Choroid plexus epithelial cell (primary cell): Measurements from ENCODE around the gene CADPS.

ENCODE experiments used
- DNase-seq: peaks from one replicate; pipeline ENCODE4 v3.0.0-alpha.2; 2010; ENCODE audit warnings: low read depth
- H3K4me3 ChIP-seq: 2 replicates; pipeline ENCODE4 v1.5.1; 2011; ENCODE audit warnings: low read depth, mild to moderate bottlenecking, control low read depth, low read length, moderate library complexity
- TF ChIP-seq, protein P1 (sequence below): conservative IDR thresholded peaks from 2 replicates; pipeline ENCODE4 v1.5.1; 2011; ENCODE audit warnings: low read depth, mild to moderate bottlenecking, control low read depth, inconsistent platforms, low read length, moderate library complexity

The CADPS gene

DNA sequence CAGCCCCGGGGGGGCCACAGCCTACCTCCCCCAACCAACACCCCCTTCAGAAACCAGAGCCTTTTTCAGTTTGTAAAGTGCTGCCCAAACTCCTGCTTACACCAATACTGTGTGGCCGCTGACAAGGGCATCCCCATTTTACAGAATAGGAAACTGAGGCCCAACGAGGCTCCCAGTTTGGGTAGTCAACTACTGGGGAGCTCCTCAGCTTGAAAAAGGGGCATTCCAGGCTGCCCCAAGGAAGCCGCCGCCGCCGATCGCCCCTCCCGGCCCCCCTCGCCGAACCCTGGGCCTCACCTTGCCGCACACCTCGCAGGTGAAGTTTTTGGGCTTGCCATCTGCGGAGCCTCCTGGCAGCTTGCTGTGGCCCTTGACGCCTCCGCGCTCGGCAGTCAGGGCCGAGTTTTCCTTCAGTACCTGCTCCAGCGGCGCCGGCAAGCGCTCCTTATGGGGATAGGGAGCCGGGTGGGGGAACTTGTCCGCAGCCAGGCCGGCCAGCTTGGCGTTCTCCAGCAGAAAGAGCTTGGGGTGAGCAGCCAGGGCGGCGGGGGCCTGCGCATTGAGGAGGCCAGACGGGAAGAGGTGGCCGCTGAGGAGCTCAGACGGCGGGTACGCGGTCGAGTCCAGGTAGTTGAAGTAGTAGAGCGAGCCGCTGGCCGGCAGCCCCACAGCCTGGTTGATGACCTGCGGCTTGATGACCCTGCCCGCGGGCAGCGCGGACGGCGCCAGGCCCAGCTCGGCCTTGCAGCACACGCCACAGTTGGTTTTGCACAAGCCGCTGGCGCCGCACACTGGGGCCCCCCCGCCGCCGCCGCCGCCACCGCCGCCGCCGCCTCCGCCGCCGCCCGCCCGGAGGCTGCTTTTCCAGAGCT is 503.3 kb downstream of the CADPS start:
- no peak for DNase-seq
- TF ChIP-seq, protein P1, sequence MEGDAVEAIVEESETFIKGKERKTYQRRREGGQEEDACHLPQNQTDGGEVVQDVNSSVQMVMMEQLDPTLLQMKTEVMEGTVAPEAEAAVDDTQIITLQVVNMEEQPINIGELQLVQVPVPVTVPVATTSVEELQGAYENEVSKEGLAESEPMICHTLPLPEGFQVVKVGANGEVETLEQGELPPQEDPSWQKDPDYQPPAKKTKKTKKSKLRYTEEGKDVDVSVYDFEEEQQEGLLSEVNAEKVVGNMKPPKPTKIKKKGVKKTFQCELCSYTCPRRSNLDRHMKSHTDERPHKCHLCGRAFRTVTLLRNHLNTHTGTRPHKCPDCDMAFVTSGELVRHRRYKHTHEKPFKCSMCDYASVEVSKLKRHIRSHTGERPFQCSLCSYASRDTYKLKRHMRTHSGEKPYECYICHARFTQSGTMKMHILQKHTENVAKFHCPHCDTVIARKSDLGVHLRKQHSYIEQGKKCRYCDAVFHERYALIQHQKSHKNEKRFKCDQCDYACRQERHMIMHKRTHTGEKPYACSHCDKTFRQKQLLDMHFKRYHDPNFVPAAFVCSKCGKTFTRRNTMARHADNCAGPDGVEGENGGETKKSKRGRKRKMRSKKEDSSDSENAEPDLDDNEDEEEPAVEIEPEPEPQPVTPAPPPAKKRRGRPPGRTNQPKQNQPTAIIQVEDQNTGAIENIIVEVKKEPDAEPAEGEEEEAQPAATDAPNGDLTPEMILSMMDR = no peak
- no peak overlapping the region for H3K4me3 ChIP-seq

DNA sequence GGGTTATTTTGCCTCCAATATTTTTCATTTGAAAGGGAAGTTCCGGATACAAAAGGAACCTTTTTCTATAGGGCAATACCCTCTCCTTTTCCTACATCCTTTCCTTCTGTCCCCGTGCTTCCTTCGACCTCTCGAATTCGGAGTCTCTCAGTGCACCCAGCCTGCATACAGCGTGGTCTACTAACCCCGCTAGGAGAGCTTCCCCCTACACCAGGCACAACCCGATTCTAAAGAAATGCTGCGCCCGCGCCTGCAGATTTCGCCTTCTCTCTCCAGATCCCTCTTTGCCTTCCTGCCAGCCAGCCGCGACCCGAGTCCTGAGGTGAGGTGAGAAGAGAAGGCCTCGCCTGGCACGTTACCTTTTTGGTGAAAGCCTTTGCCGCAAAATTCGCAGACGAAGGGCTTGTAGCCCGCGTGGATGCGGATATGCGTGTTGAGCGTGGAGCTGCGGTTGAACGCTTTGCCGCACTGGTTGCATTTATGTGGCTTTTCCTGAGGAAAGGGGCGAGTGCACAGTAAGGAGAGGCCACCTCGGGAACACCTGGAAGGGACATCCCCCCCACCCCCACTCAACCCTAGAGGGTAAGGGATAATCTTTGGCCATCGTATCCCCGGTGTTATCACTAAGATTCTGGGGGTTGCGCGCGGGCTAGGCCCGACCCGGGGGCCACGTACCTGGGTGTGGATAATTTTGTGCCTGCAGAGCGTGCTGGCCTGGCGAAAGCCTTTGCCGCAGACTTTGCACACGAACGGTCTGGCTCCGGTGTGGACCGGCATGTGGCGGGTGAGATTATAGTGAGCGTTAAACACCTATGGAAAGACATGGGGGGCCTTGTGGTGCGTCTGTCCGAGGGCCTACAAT is 504.1 kb downstream of the CADPS start:
- TF ChIP-seq, protein P1 = no peak
- DNase-seq = no peak
- no peak overlapping the region for H3K4me3 ChIP-seq

DNA sequence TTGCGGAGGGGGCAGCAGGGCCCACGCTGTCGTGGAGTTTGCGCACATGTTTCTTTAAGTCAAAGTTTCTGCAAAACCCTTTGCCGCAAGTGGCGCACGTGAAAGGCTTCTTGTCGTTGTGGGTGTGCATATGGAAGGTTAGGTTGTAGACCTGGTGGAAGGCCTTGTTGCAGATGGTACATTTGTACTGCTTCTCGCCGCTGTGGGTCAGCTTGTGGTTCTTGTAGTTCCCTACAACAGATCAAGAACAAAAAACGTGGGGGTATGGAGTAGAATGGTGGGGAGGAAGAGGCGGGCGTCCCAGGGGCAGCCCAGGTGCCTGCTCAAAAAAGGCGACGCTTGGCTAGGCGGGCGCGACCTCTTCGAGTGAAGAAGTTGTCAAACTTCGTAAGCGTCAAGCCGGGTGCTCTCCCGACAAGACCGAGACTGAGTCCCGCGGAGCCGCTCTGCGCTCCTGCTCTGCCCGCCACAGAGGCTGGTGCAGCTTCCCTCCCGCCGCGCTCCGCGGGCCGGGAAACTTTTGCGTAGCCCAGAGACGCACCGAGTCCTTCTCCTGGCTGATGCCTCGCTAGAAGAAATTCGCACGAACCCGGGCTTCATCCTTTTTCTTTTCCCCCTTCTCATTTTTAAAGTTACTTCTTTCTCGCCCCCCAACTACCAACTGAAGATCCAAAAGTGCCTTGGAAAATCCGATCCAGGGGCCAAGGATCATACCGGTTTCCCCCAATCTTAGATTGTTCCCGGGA is 504.9 kb downstream of the CADPS start:
- DNase-seq = no peak
- TF ChIP-seq, protein P1 = no peak
- H3K4me3 ChIP-seq = no peak overlapping the region

DNA sequence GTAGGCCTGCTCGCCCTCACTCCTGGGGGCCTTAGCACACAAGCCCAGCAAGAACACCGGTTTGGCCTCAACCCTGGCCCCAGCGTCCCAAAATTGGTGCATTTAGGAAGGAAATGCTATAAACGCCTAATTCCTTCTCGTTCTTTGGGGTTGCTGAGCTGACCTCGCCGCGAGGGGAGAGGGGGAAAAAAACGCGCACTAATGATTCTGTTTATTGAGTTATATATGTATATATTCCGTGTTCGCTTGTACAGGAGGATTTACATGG is 505.8 kb downstream of the CADPS start:
- no peak overlapping the region for H3K4me3 ChIP-seq

DNA sequence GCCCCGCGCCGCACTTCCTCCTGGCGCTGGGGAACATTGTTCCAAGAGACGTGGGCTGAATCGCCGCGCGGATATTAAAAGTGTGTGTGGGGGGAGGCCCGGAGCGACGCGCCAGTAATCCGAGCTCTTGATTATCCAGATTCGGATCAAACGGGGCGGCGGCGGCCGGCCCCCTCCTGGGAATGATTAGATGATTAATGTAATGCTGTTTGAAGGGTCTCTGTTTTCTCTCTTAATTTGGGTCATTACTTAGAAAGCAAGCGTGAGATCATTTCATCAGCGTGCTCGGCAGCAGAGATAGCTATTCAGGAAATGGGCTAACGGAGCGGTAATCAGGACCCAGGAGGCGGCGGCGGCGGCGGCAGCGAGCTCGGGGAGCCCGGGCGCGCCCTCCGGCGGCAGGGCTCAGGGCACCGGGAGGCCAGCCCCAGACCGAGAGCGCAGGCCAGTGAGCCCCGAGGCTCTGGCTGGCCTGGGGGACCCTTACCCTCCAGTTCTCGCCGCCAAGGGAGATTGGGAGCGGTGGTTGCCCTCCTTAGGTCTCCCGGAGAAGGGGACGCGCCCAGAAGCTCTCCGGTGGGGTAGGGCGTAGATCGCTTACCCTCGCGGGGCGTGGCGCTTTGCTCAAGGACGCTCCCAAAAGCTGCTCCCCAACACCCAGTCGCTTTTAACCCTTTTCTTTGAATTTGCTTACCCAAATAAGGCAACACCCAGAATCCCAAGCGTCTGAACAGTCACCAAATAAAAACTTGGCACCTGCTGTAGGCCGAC is 506.3 kb downstream of the CADPS start:
- TF ChIP-seq, protein P1 = no peak
- no peak overlapping the region for H3K4me3 ChIP-seq
- no peak for DNase-seq

More for the DNA sequence above, 505.8 kb downstream of the CADPS start:
- DNase-seq = no peak
- TF ChIP-seq, protein P1 = no peak

DNA sequence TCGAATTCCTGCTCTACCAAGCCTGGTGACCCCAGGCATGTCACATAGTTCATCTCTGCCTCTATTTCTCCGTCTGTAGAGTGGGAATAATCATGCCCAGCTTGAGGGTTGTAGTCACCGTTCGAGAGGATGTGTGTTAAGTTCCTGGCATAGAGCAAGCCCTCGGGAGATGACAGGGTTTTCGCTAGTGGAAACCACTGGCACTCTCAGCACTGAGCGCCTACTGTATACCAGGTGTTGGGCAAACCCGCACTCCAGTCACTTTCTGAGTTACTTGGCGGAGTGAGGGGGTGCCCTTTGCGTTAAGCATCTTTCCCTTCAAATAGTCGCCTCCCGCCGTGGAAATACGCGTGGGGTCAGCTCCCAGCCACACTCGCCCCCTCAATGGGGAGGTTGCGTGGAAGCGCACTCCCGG is 506.9 kb downstream of the CADPS start:
- TF ChIP-seq, protein P1 = no peak
- DNase-seq = no peak
- no peak overlapping the region for H3K4me3 ChIP-seq
